ENCODE data around the gene CD84.

GRCh38 chr1:160608941-160609340, 29.6 kb upstream of the CD84 start:
- TF ChIP-seq EZH2 (IDR thresholded peaks at IDR 0.05; ENCODE audit: borderline replicate concordance, low read depth, low read length, poor library complexity, severe bottlenecking) (no peak), CTCF (conservative IDR thresholded peaks at IDR 0.05; ENCODE audit: low read depth, low read length) (no peak)
